Measurements from ENCODE around the gene GAK.
"Not testable (repeated sequence)": the region's sequence is repeated elsewhere in the genome, so short reads cannot be mapped to it uniquely, and the experiment has no call there.

The GAK gene

GRCh38 chr4:931960-932712 lies at the start of gene GAK, which contains the start of gene TMEM175:
TSS of gene GAK (minus strand) at chr4:932316. CDS start at chr4:932187, 129 bp downstream.
TSS of gene TMEM175 (plus strand) at chr4:932460. CDS start at chr4:947740, 15,280 bp downstream.
- DNase-seq (ENCODE audit: low spot score) (peak; percentile 97), FAIRE-seq (peak; percentile 42)

- DNase-seq (ENCODE audit: low spot score) (no peak), FAIRE-seq (no peak)
Observed at GRCh38 chr4:978957-979701, 47.0 kb upstream of the GAK start.

GRCh38 chr4:976016-976415 lies 43.9 kb upstream of the GAK start:
- FAIRE-seq; DNase-seq (ENCODE audit: low spot score): not testable (repeated sequence)

- no peak for FAIRE-seq
Observed at GRCh38 chr4:974668-975067, 42.6 kb upstream of the GAK start.

GRCh38 chr4:973431-974397 lies 41.6 kb upstream of the GAK start, which contains the start of gene DGKQ:
TSS of gene DGKQ (minus strand) at chr4:973569. CDS start at chr4:973482, 87 bp downstream.
- DNase-seq (ENCODE audit: low spot score): peak; percentile 94
- no peak for FAIRE-seq

More at GRCh38 chr4:974668-975067, 42.6 kb upstream of the GAK start:
- no peak for DNase-seq (ENCODE audit: low spot score)

GRCh38 chr4:972651-973424 lies 40.7 kb upstream of the GAK start:
- FAIRE-seq: no peak
- peak; percentile 39 for DNase-seq (ENCODE audit: low spot score)

GRCh38 chr4:971666-972500 lies 39.8 kb upstream of the GAK start:
- no peak for DNase-seq (ENCODE audit: low spot score)
- FAIRE-seq: no peak

- no peak for DNase-seq (ENCODE audit: low spot score)
- FAIRE-seq: no peak
Observed at GRCh38 chr4:970854-971520, 38.9 kb upstream of the GAK start.

- DNase-seq (ENCODE audit: low spot score) (no peak), FAIRE-seq (no peak)
Observed at GRCh38 chr4:970046-970745, 38.1 kb upstream of the GAK start.

- DNase-seq (ENCODE audit: low spot score) (no peak), FAIRE-seq (no peak)
Observed at GRCh38 chr4:968621-969394, 36.7 kb upstream of the GAK start.

- FAIRE-seq (no peak), DNase-seq (ENCODE audit: low spot score) (no peak)
Observed at GRCh38 chr4:968221-968620, 36.1 kb upstream of the GAK start.

GRCh38 chr4:967113-968104 lies 35.3 kb upstream of the GAK start:
- no peak for FAIRE-seq
- DNase-seq (ENCODE audit: low spot score): no peak

GRCh38 chr4:966266-967112 lies 34.4 kb upstream of the GAK start:
- no peak for FAIRE-seq
- DNase-seq (ENCODE audit: low spot score): no peak

- no peak for FAIRE-seq
- no peak for DNase-seq (ENCODE audit: low spot score)
Observed at GRCh38 chr4:965766-966134, 33.6 kb upstream of the GAK start.

GRCh38 chr4:965048-965765 lies 33.1 kb upstream of the GAK start:
- DNase-seq (ENCODE audit: low spot score): no peak
- FAIRE-seq: no peak
